Prostate gland (tissue), 2 donors: ENCODE data around the gene CELA2A.

Source experiments
- CTCF ChIP-seq, 4 experiments: fragments of 200-600 bp in 2 of 4; fragments of 450-650 bp in 2 of 4; sonication (generic) in 2 of 4; IDR thresholded peaks; 1 replicate in 3 of 4; 2 replicates in 1 of 4; pipeline ENCODE4 v1.5.1; 2016 to 2019; ENCODE audit warnings: antibody characterized with exemption in 4 of 4, mild to moderate bottlenecking in 2 of 4, moderate library complexity in 2 of 4
- POLR2A ChIP-seq: fragments of 450-650 bp; IDR thresholded peaks from one replicate; pipeline ENCODE4 v1.6.1; 2016; ENCODE audit warnings: antibody characterized with exemption, mild to moderate bottlenecking

GRCh38 chr1:15410223-15410883 is 46.2 kb upstream of the CELA2A start:
- no peak for TF ChIP-seq CTCF (IDR thresholded peaks at IDR 0.05)
- no peak for TF ChIP-seq POLR2A
